GDM1 (cell line): ENCODE measurements around the gene FCGBP.
"Not testable (repeated sequence)": the region's sequence is repeated elsewhere in the genome, so short reads cannot be mapped to it uniquely, and the experiment has no call there.

Experiments used
- DNase-seq: peaks from one replicate; lab custom pipeline; 2025; lab: John Stamatoyannopoulos, UW

FCGBP gene

GRCh38 chr19:39934584-39935363 lies at the start of gene FCGBP:
Gene FCGBP, minus strand, starts transcription at chr19:39934634.
- DNase-seq = no peak

- DNase-seq = no peak
Measured at GRCh38 chr19:39983695-39984300, 49.4 kb upstream of the FCGBP start.

- DNase-seq = no peak
Measured at GRCh38 chr19:39982883-39983282, 48.4 kb upstream of the FCGBP start.

- no peak for DNase-seq
Measured at GRCh38 chr19:39974377-39975155, 40.1 kb upstream of the FCGBP start.

GRCh38 chr19:39971380-39972035 lies 37.1 kb upstream of the FCGBP start:
- DNase-seq = no peak

- DNase-seq = peak; percentile 98
Measured at GRCh38 chr19:39970675-39971379, 36.4 kb upstream of the FCGBP start, which contains the start of gene PSMC4. Gene PSMC4, plus strand, starts transcription at chr19:39971165. Its CDS starts 38 bp downstream, at chr19:39971203.

GRCh38 chr19:39970425-39970674 lies 35.9 kb upstream of the FCGBP start:
- DNase-seq = no peak

- DNase-seq = no peak
Measured at GRCh38 chr19:39969681-39970424, 35.4 kb upstream of the FCGBP start.

GRCh38 chr19:39969266-39969665 lies 34.8 kb upstream of the FCGBP start:
- no peak for DNase-seq

- DNase-seq = no peak
Measured at GRCh38 chr19:39968789-39969188, 34.4 kb upstream of the FCGBP start.

GRCh38 chr19:39967561-39967960 lies 33.1 kb upstream of the FCGBP start:
- no peak for DNase-seq

GRCh38 chr19:39966617-39967016 lies 32.2 kb upstream of the FCGBP start:
- no peak for DNase-seq

- DNase-seq = no peak
Measured at GRCh38 chr19:39963898-39964297, 29.5 kb upstream of the FCGBP start.

- DNase-seq = not testable (repeated sequence)
Measured at GRCh38 chr19:39959407-39959806, 25.0 kb upstream of the FCGBP start.

- DNase-seq = not testable (repeated sequence)
Measured at GRCh38 chr19:39958942-39959341, 24.5 kb upstream of the FCGBP start.

GRCh38 chr19:39957886-39958285 lies 23.5 kb upstream of the FCGBP start:
- not testable (repeated sequence) for DNase-seq

GRCh38 chr19:39953915-39954314 lies 19.5 kb upstream of the FCGBP start:
- no peak for DNase-seq

GRCh38 chr19:39951686-39952085 lies 17.3 kb upstream of the FCGBP start:
- no peak for DNase-seq

GRCh38 chr19:39951065-39951650 lies 16.7 kb upstream of the FCGBP start:
- no peak for DNase-seq

GRCh38 chr19:39949026-39949747 lies 14.8 kb upstream of the FCGBP start:
- DNase-seq = no peak
